SU-DHL-6 (cell line): ENCODE results near the gene PIPOX.

ENCODE experiments used
- EZH2phosphoT487 ChIP-seq: fragments of 200-600 bp; sonication (generic), shearing (Covaris generic); conservative IDR thresholded peaks from 2 replicates; pipeline ENCODE4 v1.6.1; 2018; ENCODE audit warnings: mild to moderate bottlenecking, antibody characterized with exemption, low read length, moderate library complexity, mixed read lengths
- TF ChIP-seq, protein P1 (sequence below): fragments of 200-600 bp; sonication (generic); IDR thresholded peaks from one replicate; pipeline ENCODE4 v1.5.1; 2017; ENCODE audit warnings: antibody characterized with exemption, mild to moderate bottlenecking, low read length, moderate library complexity; ENCODE audit not compliant: insufficient read depth, poor library complexity, severe bottlenecking

DNA sequence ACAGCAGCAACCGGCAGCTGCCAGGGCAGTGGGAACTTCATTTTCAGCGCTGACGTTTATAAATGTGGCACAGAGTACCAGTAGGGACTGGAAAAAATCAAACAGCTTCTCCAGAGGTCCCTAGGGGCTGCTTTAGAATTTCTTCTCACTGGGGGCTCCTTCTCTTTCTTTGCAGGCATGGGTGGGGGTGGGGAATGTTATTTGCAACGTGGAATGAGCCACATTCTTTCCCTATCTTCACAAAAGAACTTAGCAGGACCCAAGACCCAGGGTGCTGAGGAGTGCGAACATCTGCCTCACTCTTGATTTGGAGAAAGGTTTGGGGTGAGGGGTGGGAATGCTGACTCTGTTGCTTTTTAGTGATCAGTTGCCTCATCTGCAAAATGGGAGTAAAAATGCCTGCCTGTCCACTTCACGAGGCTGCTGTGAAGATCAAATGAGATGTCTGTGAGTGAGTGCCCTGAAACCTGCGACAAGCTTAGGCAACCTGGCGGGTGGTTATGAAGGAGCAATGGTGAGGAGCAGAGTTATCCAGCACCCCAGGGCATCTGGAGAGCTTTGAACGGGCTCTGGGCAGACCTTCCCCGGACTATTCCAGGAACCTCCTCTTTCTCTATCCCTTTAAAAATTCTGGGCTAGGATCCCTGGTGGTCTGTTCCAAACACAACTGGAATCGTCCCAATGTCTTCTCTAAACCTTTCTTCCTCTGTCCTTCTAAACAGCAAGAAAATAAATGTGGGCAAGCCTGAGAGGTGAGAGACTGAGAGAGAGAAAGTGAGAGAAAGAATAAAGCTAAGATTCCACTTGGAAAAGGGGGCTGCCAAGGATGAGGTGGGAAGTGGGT, 10.7 kb upstream of the PIPOX start:
- TF ChIP-seq, protein P1, sequence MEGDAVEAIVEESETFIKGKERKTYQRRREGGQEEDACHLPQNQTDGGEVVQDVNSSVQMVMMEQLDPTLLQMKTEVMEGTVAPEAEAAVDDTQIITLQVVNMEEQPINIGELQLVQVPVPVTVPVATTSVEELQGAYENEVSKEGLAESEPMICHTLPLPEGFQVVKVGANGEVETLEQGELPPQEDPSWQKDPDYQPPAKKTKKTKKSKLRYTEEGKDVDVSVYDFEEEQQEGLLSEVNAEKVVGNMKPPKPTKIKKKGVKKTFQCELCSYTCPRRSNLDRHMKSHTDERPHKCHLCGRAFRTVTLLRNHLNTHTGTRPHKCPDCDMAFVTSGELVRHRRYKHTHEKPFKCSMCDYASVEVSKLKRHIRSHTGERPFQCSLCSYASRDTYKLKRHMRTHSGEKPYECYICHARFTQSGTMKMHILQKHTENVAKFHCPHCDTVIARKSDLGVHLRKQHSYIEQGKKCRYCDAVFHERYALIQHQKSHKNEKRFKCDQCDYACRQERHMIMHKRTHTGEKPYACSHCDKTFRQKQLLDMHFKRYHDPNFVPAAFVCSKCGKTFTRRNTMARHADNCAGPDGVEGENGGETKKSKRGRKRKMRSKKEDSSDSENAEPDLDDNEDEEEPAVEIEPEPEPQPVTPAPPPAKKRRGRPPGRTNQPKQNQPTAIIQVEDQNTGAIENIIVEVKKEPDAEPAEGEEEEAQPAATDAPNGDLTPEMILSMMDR = no peak
- no peak for TF ChIP-seq EZH2phosphoT487
